HEK293 (cell line): ENCODE data around the gene RNF39.
A peak's percentile ranks its signal among the peaks of the same experiment; 100 is the strongest.

Source experiments
- CTCF ChIA-PET: fragments of 350-600 bp; formaldehyde crosslinking; extraction: SDS; loops from one replicate; lab custom pipeline; 2021; ENCODE audit warnings: antibody characterized with exemption; lab: Yijun Ruan, JAX
- POLR2A ChIA-PET: fragments of 300-600 bp; formaldehyde crosslinking; extraction: SDS; loops from one replicate; lab custom pipeline; 2020; ENCODE audit warnings: antibody characterized with exemption, inconsistent platforms; lab: Yijun Ruan, JAX
- H3K27ac ChIP-seq: fragments of 200-500 bp; sonication (Bioruptor generic); 2 replicates; pipeline ENCODE4 v1.5.1; 2014; ENCODE audit warnings: low read depth, low read length, control low read depth, inconsistent platforms; ENCODE audit errors: extremely low read depth
- H3K36me3 ChIP-seq, 2 experiments: fragments of 200-500 bp in 1 of 2; sonication (Bioruptor generic) in 1 of 2; 1 replicate in 1 of 2; 2 replicates in 1 of 2; pipeline ENCODE4 v1.5.1; 2014 to 2017; ENCODE audit warnings: inconsistent platforms in 2 of 2, low read length in 2 of 2; ENCODE audit not compliant: control insufficient read depth in 2 of 2, insufficient read depth in 1 of 2
- H3K4me1 ChIP-seq: fragments of 200-500 bp; sonication (Bioruptor generic); 2 replicates; pipeline ENCODE4 v1.5.1; 2014; ENCODE audit warnings: mild to moderate bottlenecking, low read length, inconsistent platforms; ENCODE audit not compliant: control insufficient read depth, insufficient read depth
- H3K4me3 ChIP-seq: 2 replicates; pipeline ENCODE4 v1.5.1; 2011; ENCODE audit warnings: low read depth, mild to moderate bottlenecking, control low read depth, low read length, moderate library complexity
- H3K9me3 ChIP-seq: fragments of 200-500 bp; sonication (Bioruptor generic); 2 replicates; pipeline ENCODE4 v1.5.1; 2014; ENCODE audit warnings: low read depth, low read length, inconsistent platforms; ENCODE audit not compliant: control insufficient read depth, insufficient read depth
- BCL11A ChIP-seq: fragments of 450-650 bp; formaldehyde crosslinking; IDR thresholded peaks from 2 replicates; pipeline ENCODE4 v1.5.1; 2016; ENCODE audit warnings: low read depth, missing biosample characterization, missing genetic modification characterization
- ELK4 ChIP-seq: IDR thresholded peaks from 2 replicates; pipeline ENCODE4 v1.6.1; 2011; ENCODE audit warnings: mild to moderate bottlenecking, low read depth, low read length, borderline replicate concordance
- GLIS2 ChIP-seq: fragments of 450-650 bp; formaldehyde crosslinking; IDR thresholded peaks from 2 replicates; pipeline ENCODE4 v1.5.1; 2016; ENCODE audit warnings: missing biosample characterization, missing genetic modification characterization
- PATZ1 ChIP-seq: fragments of 450-650 bp; formaldehyde crosslinking; IDR thresholded peaks from 2 replicates; pipeline ENCODE4 v1.5.1; 2016; ENCODE audit warnings: missing biosample characterization, missing genetic modification characterization
- ZBTB11 ChIP-seq: fragments of 450-650 bp; formaldehyde crosslinking; conservative IDR thresholded peaks from 2 replicates; pipeline ENCODE4 v1.5.1; 2016; ENCODE audit warnings: low read depth, missing biosample characterization, missing genetic modification characterization
- ZBTB48 ChIP-seq: fragments of 450-650 bp; formaldehyde crosslinking; IDR thresholded peaks from 2 replicates; pipeline ENCODE4 v1.5.1; 2016; ENCODE audit warnings: missing biosample characterization, missing genetic modification characterization
- ZFP69B ChIP-seq: fragments of 450-650 bp; formaldehyde crosslinking; IDR thresholded peaks from 2 replicates; pipeline ENCODE4 v1.5.1; 2016; ENCODE audit warnings: missing biosample characterization, missing genetic modification characterization
- ZNF133 ChIP-seq: fragments of 450-650 bp; formaldehyde crosslinking; IDR thresholded peaks from 2 replicates; pipeline ENCODE4 v1.5.1; 2016; ENCODE audit warnings: missing biosample characterization, missing genetic modification characterization
- ZNF324 ChIP-seq: fragments of 450-650 bp; formaldehyde crosslinking; IDR thresholded peaks from 2 replicates; pipeline ENCODE4 v1.5.1; 2016; ENCODE audit warnings: missing biosample characterization, missing genetic modification characterization
- ZNF341 ChIP-seq: fragments of 450-650 bp; formaldehyde crosslinking; IDR thresholded peaks from 2 replicates; pipeline ENCODE4; 2016; ENCODE audit warnings: low read depth, missing biosample characterization, missing genetic modification characterization
- ZNF621 ChIP-seq: fragments of 450-650 bp; formaldehyde crosslinking; IDR thresholded peaks from 2 replicates; pipeline ENCODE4 v1.5.1; 2017; ENCODE audit warnings: missing biosample characterization, missing genetic modification characterization
- ZNF664 ChIP-seq: fragments of 450-650 bp; formaldehyde crosslinking; IDR thresholded peaks from 2 replicates; pipeline ENCODE4 v1.5.1; 2016; ENCODE audit warnings: missing biosample characterization, missing genetic modification characterization
- ZNF791 ChIP-seq: fragments of 450-650 bp; formaldehyde crosslinking; IDR thresholded peaks from 2 replicates; pipeline ENCODE4 v1.5.1; 2016; ENCODE audit warnings: missing biosample characterization, missing genetic modification characterization
- ZSCAN30 ChIP-seq: fragments of 450-650 bp; IDR thresholded peaks from 2 replicates; pipeline ENCODE4 v1.5.1; 2018; ENCODE audit warnings: missing biosample characterization, mild to moderate bottlenecking, missing genetic modification characterization, moderate library complexity
- ZSCAN5A ChIP-seq: fragments of 450-650 bp; formaldehyde crosslinking; IDR thresholded peaks from 2 replicates; pipeline ENCODE4 v1.5.1; 2016; ENCODE audit warnings: missing biosample characterization, missing genetic modification characterization
- TF ChIP-seq, protein P1 (sequence below): fragments of 450-650 bp; formaldehyde crosslinking; IDR thresholded peaks from 2 replicates; pipeline ENCODE4 v1.5.1; 2016; ENCODE audit warnings: missing biosample characterization, missing genetic modification characterization, low read depth
- TF ChIP-seq, protein P2 (sequence below): fragments of 450-650 bp; formaldehyde crosslinking; IDR thresholded peaks from 2 replicates; pipeline ENCODE4 v1.5.1; 2016; ENCODE audit warnings: missing biosample characterization, missing genetic modification characterization

RNF39 gene

GRCh38 chr6:30103872-30104179 is 28.3 kb upstream of the RNF39 start:
- Histone ChIP-seq H3K36me3 (no peaks in the 10 kb centered on the region), H3K9me3 (no peaks in the 10 kb centered on the region), H3K27ac (no peak overlapping the region), H3K4me3 (no peak overlapping the region), H3K4me1 (peaks cover 7% of the 10 kb centered on the region; the same call in 1 of the 2 replicates)
- ChIA-PET CTCF (interaction anchor here (0.6 to 5.7 kb wide), 43 partner anchors 7 to 1967 kb away, joined by 3 to 200 read pairs (median 4); partner anchors contain the start of genes POLR1H, PPP1R11, TRIM31 and TRIM40), POLR2A (interaction anchor here (0.7 to 2.7 kb wide), 6 partner anchors 20 to 110 kb away, joined by 3 to 20 read pairs (median 6); partner anchors contain the start of genes POLR1H, PPP1R11 and TRIM26)
- TF ChIP-seq ZFP69B (tag by site-specific recombination), result no peak
- no peak for TF ChIP-seq ZNF791
- TF ChIP-seq ZNF664 (tag by site-specific recombination), result no peak

DNA sequence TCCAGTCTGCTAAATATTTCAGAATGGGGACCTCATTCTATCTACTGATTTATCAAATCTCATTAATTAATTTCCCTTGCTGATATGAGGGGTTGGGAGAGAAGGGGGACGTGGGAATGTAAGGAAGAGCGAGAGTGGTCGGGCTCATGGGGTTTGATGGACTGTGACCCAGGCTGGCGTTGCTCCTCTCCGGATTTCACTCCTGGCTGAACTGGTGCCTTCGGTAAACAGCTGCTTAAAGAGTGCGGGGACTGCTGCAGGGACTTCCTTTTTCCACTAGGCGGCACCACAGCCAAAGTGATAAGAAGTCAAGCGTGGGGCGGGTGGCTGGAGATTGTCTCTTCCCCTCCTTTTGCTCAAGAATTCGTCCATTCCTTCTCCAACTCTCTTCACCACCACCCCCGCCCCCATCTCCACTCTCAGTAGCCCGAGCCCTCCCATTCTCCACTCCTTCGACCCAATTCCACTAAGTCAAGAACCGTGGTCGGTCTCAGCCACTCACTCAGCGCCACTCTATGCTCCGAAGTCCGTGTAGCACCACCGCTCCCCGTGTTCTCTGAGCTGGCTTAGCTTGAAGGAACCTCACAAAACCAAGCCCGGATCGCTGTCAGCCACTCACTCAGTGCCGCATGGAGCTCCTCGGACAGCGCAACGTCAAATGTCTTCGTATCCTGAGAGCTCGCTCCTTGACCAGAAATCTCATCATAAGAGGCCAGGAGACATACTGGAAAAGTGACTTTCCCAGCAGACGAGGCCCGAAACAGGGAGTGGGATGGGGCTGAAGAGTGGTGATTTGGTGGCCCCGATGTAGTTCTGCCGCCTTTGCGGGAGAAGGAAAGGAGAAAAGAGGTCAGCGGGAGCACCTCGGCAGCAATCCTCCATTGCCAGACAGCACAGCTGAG is 27.7 kb upstream of the RNF39 start:
- POLR2A ChIA-PET, result interaction anchor here (0.7 to 2.7 kb wide), 7 partner anchors 20 to 110 kb away, joined by 3 to 20 read pairs (median 4); partner anchors contain the start of genes POLR1H, PPP1R11 and TRIM26
- no peak overlapping the region for H3K27ac ChIP-seq
- H3K4me3 ChIP-seq, result peak overlapping the region; percentile 32
- H3K36me3 ChIP-seq, result no peaks in the 10 kb centered on the region
- H3K9me3 ChIP-seq, result no peaks in the 10 kb centered on the region
- CTCF ChIA-PET, result interaction anchor here (0.6 to 5.7 kb wide), 48 partner anchors 8 to 1966 kb away, joined by 3 to 200 read pairs (median 4); partner anchors contain the start of genes POLR1H, PPP1R11, TRIM31 and TRIM40
- peaks cover 12% of the 10 kb centered on the region for H3K4me1 ChIP-seq
- peak; percentile 30; the same call in 1 of the 2 replicates for TF ChIP-seq ZBTB48 (tag by site-specific recombination)
- peak; percentile 63 for TF ChIP-seq PATZ1
- no peak; the same call in none of the 2 replicates for TF ChIP-seq ZBTB11 (tag by site-specific recombination)
- TF ChIP-seq ZSCAN5A (tag by site-specific recombination), result no peak
- no peak for TF ChIP-seq BCL11A (tag by site-specific recombination)
- TF ChIP-seq ELK4, result no peak
- peak; percentile 58 for TF ChIP-seq ZSCAN30 (tag by site-specific recombination)
- TF ChIP-seq ZNF341 (tag by site-specific recombination), result peak; percentile 70; the same call in 1 of the 2 replicates
- no peak for TF ChIP-seq ZNF133 (tag by site-specific recombination)
- TF ChIP-seq ZNF621 (tag by site-specific recombination), result no peak
- TF ChIP-seq GLIS2 (tag by site-specific recombination), result no peak
- TF ChIP-seq, protein P1, sequence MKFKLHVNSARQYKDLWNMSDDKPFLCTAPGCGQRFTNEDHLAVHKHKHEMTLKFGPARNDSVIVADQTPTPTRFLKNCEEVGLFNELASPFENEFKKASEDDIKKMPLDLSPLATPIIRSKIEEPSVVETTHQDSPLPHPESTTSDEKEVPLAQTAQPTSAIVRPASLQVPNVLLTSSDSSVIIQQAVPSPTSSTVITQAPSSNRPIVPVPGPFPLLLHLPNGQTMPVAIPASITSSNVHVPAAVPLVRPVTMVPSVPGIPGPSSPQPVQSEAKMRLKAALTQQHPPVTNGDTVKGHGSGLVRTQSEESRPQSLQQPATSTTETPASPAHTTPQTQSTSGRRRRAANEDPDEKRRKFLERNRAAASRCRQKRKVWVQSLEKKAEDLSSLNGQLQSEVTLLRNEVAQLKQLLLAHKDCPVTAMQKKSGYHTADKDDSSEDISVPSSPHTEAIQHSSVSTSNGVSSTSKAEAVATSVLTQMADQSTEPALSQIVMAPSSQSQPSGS (tag by site-specific recombination), result no peak
- peak; percentile 62; the same call in 1 of the 2 replicates for TF ChIP-seq ZNF324 (tag by site-specific recombination)
- TF ChIP-seq, protein P2, sequence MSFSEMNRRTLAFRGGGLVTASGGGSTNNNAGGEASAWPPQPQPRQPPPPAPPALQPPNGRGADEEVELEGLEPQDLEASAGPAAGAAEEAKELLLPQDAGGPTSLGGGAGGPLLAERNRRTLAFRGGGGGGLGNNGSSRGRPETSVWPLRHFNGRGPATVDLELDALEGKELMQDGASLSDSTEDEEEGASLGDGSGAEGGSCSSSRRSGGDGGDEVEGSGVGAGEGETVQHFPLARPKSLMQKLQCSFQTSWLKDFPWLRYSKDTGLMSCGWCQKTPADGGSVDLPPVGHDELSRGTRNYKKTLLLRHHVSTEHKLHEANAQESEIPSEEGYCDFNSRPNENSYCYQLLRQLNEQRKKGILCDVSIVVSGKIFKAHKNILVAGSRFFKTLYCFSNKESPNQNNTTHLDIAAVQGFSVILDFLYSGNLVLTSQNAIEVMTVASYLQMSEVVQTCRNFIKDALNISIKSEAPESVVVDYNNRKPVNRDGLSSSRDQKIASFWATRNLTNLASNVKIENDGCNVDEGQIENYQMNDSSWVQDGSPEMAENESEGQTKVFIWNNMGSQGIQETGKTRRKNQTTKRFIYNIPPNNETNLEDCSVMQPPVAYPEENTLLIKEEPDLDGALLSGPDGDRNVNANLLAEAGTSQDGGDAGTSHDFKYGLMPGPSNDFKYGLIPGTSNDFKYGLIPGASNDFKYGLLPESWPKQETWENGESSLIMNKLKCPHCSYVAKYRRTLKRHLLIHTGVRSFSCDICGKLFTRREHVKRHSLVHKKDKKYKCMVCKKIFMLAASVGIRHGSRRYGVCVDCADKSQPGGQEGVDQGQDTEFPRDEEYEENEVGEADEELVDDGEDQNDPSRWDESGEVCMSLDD, result no peak
- no peak for TF ChIP-seq ZNF664 (tag by site-specific recombination)
